Hematopoietic multipotent progenitor cell treated with erythropoietin and hydrocortisone succinate and interleukin-3 and kit ligand, for 17 days (in vitro differentiated cells): ENCODE data around the gene IL4.
"Not testable (repeated sequence)": the region's sequence is repeated elsewhere in the genome, so short reads cannot be mapped to it uniquely, and the experiment has no call there.

Experiments
- DNase-seq: peaks from one replicate; pipeline ENCODE4 v3.0.0-alpha.2; 2015; ENCODE audit warnings: low spot score

IL4 gene

GRCh38 chr5:132674671-132675506, 1.1 kb downstream of the IL4 start:
- DNase-seq: no peak

DNA sequence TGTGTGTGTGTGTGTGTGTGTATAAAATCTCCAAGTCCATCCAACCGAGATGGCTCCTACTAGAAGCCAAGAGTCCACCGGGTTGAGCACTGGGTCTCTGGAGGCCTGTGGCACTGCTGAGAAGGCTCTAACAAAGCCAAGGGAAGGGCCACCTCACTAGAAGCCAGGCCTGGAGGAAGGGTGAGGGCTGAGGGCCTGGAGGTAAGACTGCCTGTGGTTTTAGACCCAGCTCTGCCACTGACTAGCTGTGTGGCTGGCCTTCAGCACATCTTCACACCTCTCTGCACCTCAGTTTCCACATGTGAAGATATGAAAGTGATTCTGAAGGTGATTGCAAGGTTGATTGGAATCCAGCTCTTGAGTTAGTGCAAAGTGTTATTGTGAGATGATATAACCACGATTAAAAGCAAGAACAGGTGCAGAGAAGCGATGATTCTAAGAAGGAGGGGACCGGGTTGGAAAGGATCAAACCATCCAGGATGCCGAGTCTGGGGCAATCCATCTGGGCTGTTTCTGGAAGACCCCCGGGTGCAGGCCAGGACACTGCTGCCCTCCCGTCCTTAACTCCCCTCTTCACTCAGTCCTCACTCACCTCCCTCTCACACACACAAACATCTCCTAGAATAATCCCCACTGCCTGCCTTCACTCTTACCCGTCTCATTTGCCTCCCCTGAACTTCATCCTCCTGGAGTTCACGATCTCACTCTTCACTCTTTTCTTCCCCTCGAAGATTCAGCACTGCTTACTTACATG, 2.3 kb downstream of the IL4 start:
- no peak for DNase-seq

DNA sequence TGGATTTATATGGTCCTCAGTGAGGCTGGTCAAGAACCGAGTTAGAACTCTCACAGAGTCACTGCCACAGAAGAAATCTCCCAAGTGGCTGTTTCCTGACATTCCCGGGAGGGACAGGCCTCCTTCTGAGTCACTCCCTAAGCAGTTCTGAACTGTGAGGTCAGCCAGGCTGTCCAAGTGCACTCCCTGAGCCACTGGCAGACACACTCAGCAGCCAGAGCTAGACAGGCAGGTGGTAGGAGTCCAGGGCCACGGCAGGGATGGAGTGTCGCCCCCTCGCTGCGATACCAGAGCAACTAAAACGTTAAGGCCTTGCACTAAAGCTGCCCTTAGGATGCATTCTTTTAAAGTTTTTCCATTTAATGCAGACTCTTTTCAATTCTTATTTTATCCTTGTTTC, 3.4 kb downstream of the IL4 start:
- DNase-seq: no peak

- DNase-seq: no peak
Measured at GRCh38 chr5:132677682-132678400, 4.1 kb downstream of the IL4 start.

GRCh38 chr5:132678735-132679134, 4.9 kb downstream of the IL4 start:
- no peak for DNase-seq

GRCh38 chr5:132679166-132679565, 5.4 kb downstream of the IL4 start:
- no peak for DNase-seq

DNA sequence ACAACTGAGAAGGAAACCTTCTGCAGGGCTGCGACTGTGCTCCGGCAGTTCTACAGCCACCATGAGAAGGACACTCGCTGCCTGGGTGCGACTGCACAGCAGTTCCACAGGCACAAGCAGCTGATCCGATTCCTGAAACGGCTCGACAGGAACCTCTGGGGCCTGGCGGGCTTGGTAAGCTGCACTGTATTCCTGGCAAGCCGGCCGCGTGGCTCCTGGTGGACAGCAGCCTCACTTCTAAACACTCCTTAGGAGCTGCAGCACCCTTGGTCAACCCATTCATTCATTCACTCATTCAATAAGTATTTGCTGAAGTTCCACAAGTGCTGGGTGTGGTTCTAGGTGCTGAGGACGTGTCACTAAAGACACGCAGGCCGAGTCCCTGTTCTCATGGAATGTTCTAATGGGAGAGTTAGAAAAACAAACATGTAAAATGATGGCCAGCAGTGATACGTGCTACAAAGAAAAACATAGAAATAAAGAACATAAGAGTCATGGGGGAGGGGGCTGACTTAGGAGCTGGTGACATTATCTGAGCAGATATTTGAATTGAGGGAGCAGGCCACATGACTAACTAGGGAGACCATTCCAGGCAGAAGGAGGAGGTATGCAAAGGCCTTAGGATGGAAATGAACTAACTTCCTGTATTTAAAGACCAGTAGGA, 6.1 kb downstream of the IL4 start:
- DNase-seq: no peak

- no peak for DNase-seq
Measured at GRCh38 chr5:132680780-132681475, 7.1 kb downstream of the IL4 start.

DNA sequence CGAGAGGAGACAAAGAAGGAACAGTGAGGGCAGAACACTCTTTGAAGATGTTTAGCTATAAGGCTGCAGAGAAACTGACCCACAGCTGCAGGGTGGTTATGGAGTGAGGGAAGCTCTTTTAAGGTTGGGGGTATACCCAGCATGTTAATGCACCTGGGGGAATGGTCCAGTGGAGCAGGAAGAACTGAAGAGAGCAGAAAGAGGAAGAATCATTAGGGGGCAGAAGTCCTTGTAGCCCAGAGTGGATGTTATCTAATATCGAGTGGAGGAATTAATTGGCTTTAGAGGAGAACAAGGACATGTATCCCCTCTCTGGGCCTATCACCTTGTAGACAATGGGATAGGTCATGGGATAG, 7.7 kb downstream of the IL4 start:
- DNase-seq: no peak

- no peak for DNase-seq
Measured at GRCh38 chr5:132681983-132682382, 8.2 kb downstream of the IL4 start.

- DNase-seq: peak; percentile 27
Measured at GRCh38 chr5:132684491-132684890, 10.7 kb downstream of the IL4 start.

DNA sequence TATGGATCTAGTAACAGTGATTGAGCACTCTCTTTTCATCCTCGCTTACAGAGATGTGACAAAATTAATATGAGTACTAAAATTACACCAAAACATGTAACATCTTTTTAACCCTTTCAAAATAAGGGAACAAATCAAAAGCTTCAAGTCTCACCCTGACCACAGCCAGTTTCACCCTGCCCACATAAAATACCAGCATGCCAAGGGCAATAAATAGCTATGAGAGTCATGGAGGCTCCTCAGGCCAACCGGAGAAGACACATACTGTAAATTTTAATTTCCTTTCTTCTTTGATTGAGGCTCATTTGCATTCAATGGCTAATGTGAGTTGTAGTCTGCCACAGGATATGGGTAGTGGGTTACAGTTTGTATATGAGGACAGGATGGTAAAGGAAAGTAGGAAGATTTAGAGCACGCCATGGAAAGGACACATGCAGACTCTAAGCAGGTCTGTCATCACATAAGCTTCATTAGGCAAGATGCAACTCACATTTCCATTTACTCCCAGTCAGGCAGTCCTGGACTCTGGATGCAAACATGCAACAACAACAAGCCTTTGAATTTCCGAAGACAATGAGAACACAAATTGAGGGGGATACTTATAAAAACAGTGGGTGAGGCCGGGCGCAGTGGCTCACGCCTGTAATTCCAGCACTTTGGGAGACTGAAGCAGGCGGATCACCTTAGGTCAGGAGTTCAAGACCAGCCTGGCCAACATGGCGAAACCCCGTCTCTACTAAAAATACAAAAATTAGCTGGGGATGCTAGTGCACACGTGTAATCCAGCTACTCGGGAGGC, 11.3 kb downstream of the IL4 start:
- no peak for DNase-seq

- no peak for DNase-seq
Measured at GRCh38 chr5:132686193-132686592, 12.4 kb downstream of the IL4 start.

GRCh38 chr5:132687995-132688394, 14.2 kb downstream of the IL4 start:
- DNase-seq: no peak

DNA sequence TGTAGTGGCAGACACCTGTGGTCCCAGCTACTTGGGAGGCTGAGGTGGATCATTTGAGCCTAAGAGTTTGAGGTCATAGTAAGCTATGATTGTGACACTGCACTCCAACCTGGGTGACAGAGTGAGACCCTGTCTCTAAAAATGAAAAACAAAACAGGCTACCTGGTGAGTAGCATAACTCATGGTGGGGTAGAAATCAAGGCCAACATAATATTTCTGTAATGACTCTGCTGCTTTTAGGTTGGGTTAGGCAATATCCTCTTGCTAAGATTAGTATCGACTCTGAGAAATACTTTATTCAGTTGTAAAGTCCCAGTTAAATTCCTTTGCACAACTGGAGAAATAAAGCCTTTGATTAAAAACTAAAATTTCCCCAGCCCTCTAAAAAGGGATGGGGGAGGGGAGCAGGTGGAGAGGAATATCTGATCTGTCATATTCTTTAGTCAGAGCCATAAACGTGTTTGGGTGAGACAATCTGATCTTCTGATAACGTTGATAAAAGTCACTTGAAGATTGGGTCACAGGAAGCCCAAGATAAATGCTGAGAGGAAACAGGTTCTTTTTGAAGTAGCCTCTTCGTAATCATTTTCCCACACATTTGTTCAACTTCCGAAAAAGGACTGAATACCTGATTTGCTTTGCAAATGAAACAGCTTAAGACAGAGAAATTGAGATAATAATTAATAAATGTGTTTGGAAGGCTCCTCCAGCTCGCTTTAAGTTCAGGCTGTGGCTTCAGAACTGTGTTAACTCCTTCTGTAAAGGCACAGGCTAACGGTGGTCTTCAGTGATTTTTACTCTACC, 14.9 kb downstream of the IL4 start:
- DNase-seq: no peak

DNA sequence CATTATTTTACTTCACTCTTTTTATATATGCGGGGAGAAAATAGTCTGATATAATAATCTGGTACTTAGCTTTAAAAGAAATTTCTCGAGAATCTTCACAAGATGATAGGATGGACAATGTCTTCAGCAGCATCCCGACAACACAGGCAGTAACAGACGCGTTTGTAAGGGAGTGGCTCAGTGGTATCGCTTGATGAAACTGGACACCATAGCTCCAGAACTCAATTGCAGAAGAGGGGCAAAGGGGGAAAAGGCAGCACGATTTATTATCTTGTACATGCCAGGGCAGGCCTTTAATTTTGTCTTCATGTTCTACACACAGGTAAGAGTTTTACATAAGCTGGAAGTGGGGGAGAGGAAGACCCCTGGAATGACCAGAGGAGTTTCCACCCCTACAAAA, 15.7 kb downstream of the IL4 start:
- DNase-seq: no peak

DNA sequence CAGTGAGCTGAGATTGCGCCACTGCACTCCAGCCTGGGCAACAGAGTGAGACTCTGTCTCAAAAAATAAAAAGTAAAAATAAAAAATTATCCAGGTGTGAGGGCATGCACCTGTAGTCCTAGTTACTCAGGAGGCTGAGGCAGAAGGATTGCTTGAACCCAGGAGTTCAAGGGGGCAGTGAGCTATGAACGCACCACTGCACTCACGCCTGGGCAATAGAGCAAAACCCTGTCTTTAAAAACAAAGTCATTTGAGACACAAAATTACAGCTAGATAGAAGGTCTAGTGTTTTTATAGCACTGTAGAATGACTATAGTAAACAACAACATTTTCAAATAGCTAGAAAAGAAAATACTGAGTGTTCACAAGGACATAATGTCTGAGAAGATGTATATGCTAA, 16.4 kb downstream of the IL4 start:
- DNase-seq: no peak

- DNase-seq: not testable (repeated sequence)
Measured at GRCh38 chr5:132691755-132692631, 18.2 kb downstream of the IL4 start.

DNA sequence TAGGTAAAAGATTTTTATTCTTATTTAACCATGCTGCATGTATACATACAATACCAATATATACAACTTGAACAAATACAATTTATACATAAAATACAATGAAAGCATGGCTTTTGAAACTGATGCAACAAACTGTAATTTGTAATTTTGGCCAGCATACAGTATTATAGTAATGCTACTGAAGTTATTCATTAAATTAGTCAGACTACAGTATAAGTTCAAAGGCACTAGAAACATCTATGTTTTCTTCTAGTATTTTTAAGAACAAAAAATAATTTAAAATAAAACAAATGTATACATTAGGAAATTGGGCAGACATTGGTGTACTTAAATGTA, 18.8 kb downstream of the IL4 start:
- no peak for DNase-seq
